Endothelial cell of umbilical vein (primary cell): Measurements from ENCODE around the gene GP5.

Source experiments
- EZH2 ChIP-seq: IDR thresholded peaks from 2 replicates; pipeline ENCODE4 v1.6.1; 2012; ENCODE audit warnings: borderline replicate concordance, low read depth, mild to moderate bottlenecking, moderate library complexity, low read length, inconsistent platforms; ENCODE audit not compliant: severe bottlenecking
- MAX ChIP-seq: IDR thresholded peaks from 2 replicates; pipeline ENCODE4 v1.6.1; 2011; ENCODE audit not compliant: insufficient read depth, insufficient read length
- MYC ChIP-seq: IDR thresholded peaks from one replicate; pipeline ENCODE4 v1.6.1; 2011; ENCODE audit warnings: mild to moderate bottlenecking, low read depth, low read length
- POLR2A ChIP-seq: IDR thresholded peaks from 2 replicates; pipeline ENCODE4 v1.6.1; 2012; ENCODE audit warnings: low read depth, mild to moderate bottlenecking, control low read depth, low read length
- TF ChIP-seq, protein P1 (sequence below), 2 donors: IDR thresholded peaks; 1 replicate in 1 of 2; 2 replicates in 1 of 2; pipeline ENCODE4 v1.5.1; 2011; ENCODE audit warnings: low read length in 2 of 2, mild to moderate bottlenecking in 2 of 2, moderate library complexity in 2 of 2, control low read depth in 1 of 2, inconsistent platforms in 1 of 2, low read depth in 1 of 2; ENCODE audit not compliant: insufficient read depth in 1 of 2; ENCODE audit errors: extremely low read depth in 1 of 2

GRCh38 chr3:194424953-194425352 is 25.9 kb upstream of the GP5 start:
- TF ChIP-seq EZH2 (no peak), POLR2A (no peak), MYC (no peak), MAX (no peak)
- TF ChIP-seq, protein P1, sequence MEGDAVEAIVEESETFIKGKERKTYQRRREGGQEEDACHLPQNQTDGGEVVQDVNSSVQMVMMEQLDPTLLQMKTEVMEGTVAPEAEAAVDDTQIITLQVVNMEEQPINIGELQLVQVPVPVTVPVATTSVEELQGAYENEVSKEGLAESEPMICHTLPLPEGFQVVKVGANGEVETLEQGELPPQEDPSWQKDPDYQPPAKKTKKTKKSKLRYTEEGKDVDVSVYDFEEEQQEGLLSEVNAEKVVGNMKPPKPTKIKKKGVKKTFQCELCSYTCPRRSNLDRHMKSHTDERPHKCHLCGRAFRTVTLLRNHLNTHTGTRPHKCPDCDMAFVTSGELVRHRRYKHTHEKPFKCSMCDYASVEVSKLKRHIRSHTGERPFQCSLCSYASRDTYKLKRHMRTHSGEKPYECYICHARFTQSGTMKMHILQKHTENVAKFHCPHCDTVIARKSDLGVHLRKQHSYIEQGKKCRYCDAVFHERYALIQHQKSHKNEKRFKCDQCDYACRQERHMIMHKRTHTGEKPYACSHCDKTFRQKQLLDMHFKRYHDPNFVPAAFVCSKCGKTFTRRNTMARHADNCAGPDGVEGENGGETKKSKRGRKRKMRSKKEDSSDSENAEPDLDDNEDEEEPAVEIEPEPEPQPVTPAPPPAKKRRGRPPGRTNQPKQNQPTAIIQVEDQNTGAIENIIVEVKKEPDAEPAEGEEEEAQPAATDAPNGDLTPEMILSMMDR (IDR thresholded peaks at IDR 0.05; ENCODE audit: extremely low read depth in 1 of 2, insufficient read depth in 1 of 2, low read depth in 1 of 2, low read length in 2 of 2), result no peak
